IPS-18a (cell line): ENCODE data around the gene COP1.
"Not testable (repeated sequence)": the region's sequence is repeated elsewhere in the genome, so short reads cannot be mapped to it uniquely, and the experiment has no call there.

Experiments used
- H3K27ac ChIP-seq: one replicate; pipeline ENCODE4 v1.5.1; 2013; ENCODE audit warnings: low read length
- H3K27me3 ChIP-seq: one replicate; pipeline ENCODE4 v1.6.1; 2013; ENCODE audit warnings: mild to moderate bottlenecking, low read length; ENCODE audit not compliant: control insufficient read depth, insufficient read depth
- H3K36me3 ChIP-seq: one replicate; pipeline ENCODE4 v1.6.1; 2013; ENCODE audit warnings: low read depth, low read length; ENCODE audit not compliant: control insufficient read depth
- H3K4me1 ChIP-seq: one replicate; pipeline ENCODE4 v1.6.1; 2013; ENCODE audit warnings: low read depth, low read length; ENCODE audit not compliant: control insufficient read depth
- H3K4me3 ChIP-seq: one replicate; pipeline ENCODE4 v1.5.1; 2013; ENCODE audit warnings: low read length
- H3K9ac ChIP-seq: one replicate; pipeline ENCODE4 v1.6.1; 2013; ENCODE audit warnings: mild to moderate bottlenecking, low read length, moderate library complexity
- H3K9me3 ChIP-seq: one replicate; pipeline ENCODE4 v1.6.1; 2013; ENCODE audit warnings: low read depth, low read length; ENCODE audit not compliant: control insufficient read depth

COP1 gene

GRCh38 chr1:176217461-176218099 is 10.5 kb upstream of the COP1 start:
- no peak overlapping the region for H3K9ac ChIP-seq
- no peaks in the 10 kb centered on the region for H3K9me3 ChIP-seq
- H3K27ac ChIP-seq = no peak overlapping the region
- H3K4me1 ChIP-seq = no peaks in the 10 kb centered on the region
- H3K4me3 ChIP-seq = no peak overlapping the region
- H3K36me3 ChIP-seq = no peaks in the 10 kb centered on the region
- H3K27me3 ChIP-seq = no peaks in the 10 kb centered on the region

- Histone ChIP-seq H3K27me3 (no peaks in the 10 kb centered on the region), H3K9me3 (no peaks in the 10 kb centered on the region), H3K9ac (no peak overlapping the region), H3K27ac (no peak overlapping the region), H3K4me3 (no peak overlapping the region), H3K4me1 (no peaks in the 10 kb centered on the region), H3K36me3 (no peaks in the 10 kb centered on the region)
Observed at GRCh38 chr1:176216031-176216430, 8.9 kb upstream of the COP1 start.

GRCh38 chr1:176211396-176212165 is 4.5 kb upstream of the COP1 start:
- Histone ChIP-seq H3K36me3 (no peaks in the 10 kb centered on the region), H3K27me3 (no peaks in the 10 kb centered on the region), H3K4me1 (peaks cover 6% of the 10 kb centered on the region), H3K4me3 (no peak overlapping the region), H3K27ac (no peak overlapping the region), H3K9ac (no peak overlapping the region), H3K9me3 (no peaks in the 10 kb centered on the region)

- peak overlapping the region; percentile 76 for H3K9ac ChIP-seq
- H3K27ac ChIP-seq = peak overlapping the region; percentile 74
- peaks cover 16% of the 10 kb centered on the region for H3K4me1 ChIP-seq
- H3K36me3 ChIP-seq = no peaks in the 10 kb centered on the region
- H3K9me3 ChIP-seq = no peaks in the 10 kb centered on the region
- H3K4me3 ChIP-seq = peak overlapping the region; percentile 83
- no peaks in the 10 kb centered on the region for H3K27me3 ChIP-seq
Observed at GRCh38 chr1:176208034-176208433, 948 bp upstream of the COP1 start.

GRCh38 chr1:176206006-176206960 is 803 bp downstream of the COP1 start:
- H3K9me3 ChIP-seq = no peaks in the 10 kb centered on the region
- H3K27me3 ChIP-seq = no peaks in the 10 kb centered on the region
- H3K27ac ChIP-seq = peak overlapping the region; percentile 47
- H3K4me1 ChIP-seq = peaks cover 16% of the 10 kb centered on the region
- peak overlapping the region; percentile 76 for H3K9ac ChIP-seq
- no peaks in the 10 kb centered on the region for H3K36me3 ChIP-seq
- H3K4me3 ChIP-seq = peak overlapping the region; percentile 83

- H3K27me3 ChIP-seq = no peaks in the 10 kb centered on the region
- H3K4me3 ChIP-seq = peak overlapping the region; percentile 83
- no peak overlapping the region for H3K27ac ChIP-seq
- peaks cover 16% of the 10 kb centered on the region for H3K4me1 ChIP-seq
- H3K9ac ChIP-seq = peak overlapping the region; percentile 76
- no peaks in the 10 kb centered on the region for H3K9me3 ChIP-seq
- no peaks in the 10 kb centered on the region for H3K36me3 ChIP-seq
Observed at GRCh38 chr1:176205332-176205914, 1.7 kb downstream of the COP1 start.

GRCh38 chr1:176204655-176205054 is 2.4 kb downstream of the COP1 start:
- not testable (repeated sequence) for H3K27me3 ChIP-seq, H3K9ac ChIP-seq, H3K27ac ChIP-seq, H3K36me3 ChIP-seq, H3K9me3 ChIP-seq
- peak overlapping the region; percentile 83 for H3K4me3 ChIP-seq
- H3K4me1 ChIP-seq = peaks cover 16% of the 10 kb centered on the region

GRCh38 chr1:176203735-176204134 is 3.4 kb downstream of the COP1 start:
- H3K36me3 ChIP-seq = no peaks in the 10 kb centered on the region
- H3K9me3 ChIP-seq = no peaks in the 10 kb centered on the region
- no peak overlapping the region for H3K9ac ChIP-seq
- H3K4me3 ChIP-seq = no peak overlapping the region
- no peaks in the 10 kb centered on the region for H3K27me3 ChIP-seq
- no peak overlapping the region for H3K27ac ChIP-seq
- H3K4me1 ChIP-seq = peaks cover 16% of the 10 kb centered on the region

GRCh38 chr1:176201568-176201967 is 5.5 kb downstream of the COP1 start:
- Histone ChIP-seq H3K9me3 (no peaks in the 10 kb centered on the region), H3K9ac (no peak overlapping the region), H3K36me3 (no peaks in the 10 kb centered on the region), H3K4me1 (peaks cover 14% of the 10 kb centered on the region), H3K27me3 (no peaks in the 10 kb centered on the region), H3K4me3 (no peak overlapping the region), H3K27ac (no peak overlapping the region)

GRCh38 chr1:176199707-176200106 is 7.4 kb downstream of the COP1 start:
- H3K27ac ChIP-seq = no peak overlapping the region
- H3K27me3 ChIP-seq = no peaks in the 10 kb centered on the region
- H3K4me1 ChIP-seq = peaks cover 5% of the 10 kb centered on the region
- no peaks in the 10 kb centered on the region for H3K36me3 ChIP-seq
- no peak overlapping the region for H3K9ac ChIP-seq
- H3K9me3 ChIP-seq = no peaks in the 10 kb centered on the region
- no peak overlapping the region for H3K4me3 ChIP-seq

GRCh38 chr1:176198413-176198812 is 8.7 kb downstream of the COP1 start:
- Histone ChIP-seq H3K9me3 (no peaks in the 10 kb centered on the region), H3K4me1 (peaks cover 5% of the 10 kb centered on the region), H3K36me3 (no peaks in the 10 kb centered on the region), H3K27me3 (no peaks in the 10 kb centered on the region), H3K27ac (no peak overlapping the region), H3K4me3 (no peak overlapping the region), H3K9ac (no peak overlapping the region)
